ENCODE results near the gene WDR81.
A peak's percentile ranks its signal among the peaks of the same experiment; 100 is the strongest.
"Not testable (repeated sequence)": the region's sequence is repeated elsewhere in the genome, so short reads cannot be mapped to it uniquely, and the experiment has no call there.

The WDR81 gene

GRCh38 chr17:1713878-1714426 lies 10.6 kb upstream of the WDR81 start:
- peak; percentile 21 to 38 for DNase-seq

GRCh38 chr17:1714427-1714979 lies 10.0 kb upstream of the WDR81 start:
- no peak for DNase-seq

- DNase-seq = no peak
These were observed 9.3 kb upstream of the WDR81 start for GRCh38 chr17:1714980-1715802.

- no peak for DNase-seq
These were observed 8.8 kb upstream of the WDR81 start for GRCh38 chr17:1715803-1716075.

DNA sequence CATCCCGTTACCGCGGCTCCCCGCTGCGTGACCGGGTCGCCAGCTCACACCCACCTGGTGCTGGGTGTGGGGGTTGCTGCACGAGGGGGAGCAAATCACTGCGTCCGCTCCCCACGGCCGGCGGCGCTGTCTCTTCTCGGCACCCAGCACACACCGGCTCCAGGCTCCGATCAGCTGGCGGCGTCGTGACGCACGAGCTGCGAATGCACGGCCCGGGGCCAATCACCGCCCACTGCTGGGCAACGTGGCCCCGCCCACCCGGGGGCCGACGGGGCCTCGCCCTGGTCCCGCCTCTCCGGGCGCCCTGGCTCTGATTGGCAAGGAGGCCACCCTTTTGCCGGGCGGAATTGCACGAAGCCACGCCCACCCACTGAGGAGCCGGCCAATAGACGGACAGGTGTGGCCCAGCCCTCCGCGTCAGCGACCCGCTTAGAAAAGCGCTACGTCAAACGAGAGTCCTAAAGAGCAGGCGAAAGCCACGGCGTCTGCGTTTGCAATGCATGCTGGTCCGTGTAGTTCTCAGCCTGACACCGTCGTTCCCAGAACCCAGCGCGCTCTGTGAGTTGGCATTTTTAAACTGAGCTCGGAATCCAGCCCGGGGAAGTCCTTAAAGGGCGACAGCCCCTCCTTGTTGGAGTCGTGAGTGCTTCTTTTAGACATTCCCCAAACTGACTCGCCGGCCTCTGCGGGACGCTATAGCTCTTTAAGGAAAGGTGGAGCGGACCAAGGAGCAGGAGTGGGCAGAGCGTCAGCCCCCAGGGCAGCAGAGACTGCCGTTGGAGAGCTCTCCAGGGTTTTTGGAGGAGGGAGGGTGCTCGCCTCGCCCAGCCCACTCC lies 8.2 kb upstream of the WDR81 start:
- peak; percentile 99 for DNase-seq

GRCh38 chr17:1716912-1717695 lies 7.4 kb upstream of the WDR81 start:
- peak; percentile 92 to 95 for DNase-seq

GRCh38 chr17:1718362-1719165 lies 5.9 kb upstream of the WDR81 start:
- no peak for DNase-seq

GRCh38 chr17:1720856-1721386 lies 3.6 kb upstream of the WDR81 start:
- peak in 1 of 2 experiments; percentile 49 for DNase-seq

- DNase-seq = not testable (repeated sequence)
These were observed 2.5 kb upstream of the WDR81 start for GRCh38 chr17:1722022-1722421.

- DNase-seq = no peak
These were observed 551 bp downstream of the WDR81 start for GRCh38 chr17:1724869-1725641.

GRCh38 chr17:1725642-1726511 lies 1.4 kb downstream of the WDR81 start:
- no peak for DNase-seq

GRCh38 chr17:1726626-1727257 lies 2.2 kb downstream of the WDR81 start:
- DNase-seq = no peak

GRCh38 chr17:1727258-1727789 lies 2.8 kb downstream of the WDR81 start:
- no peak for DNase-seq

GRCh38 chr17:1727876-1728630 lies 3.5 kb downstream of the WDR81 start:
- DNase-seq = no peak

GRCh38 chr17:1729966-1730325 lies 5.4 kb downstream of the WDR81 start:
- no peak for DNase-seq

- no peak for DNase-seq
These were observed 6.1 kb downstream of the WDR81 start for GRCh38 chr17:1730326-1731193.

DNA sequence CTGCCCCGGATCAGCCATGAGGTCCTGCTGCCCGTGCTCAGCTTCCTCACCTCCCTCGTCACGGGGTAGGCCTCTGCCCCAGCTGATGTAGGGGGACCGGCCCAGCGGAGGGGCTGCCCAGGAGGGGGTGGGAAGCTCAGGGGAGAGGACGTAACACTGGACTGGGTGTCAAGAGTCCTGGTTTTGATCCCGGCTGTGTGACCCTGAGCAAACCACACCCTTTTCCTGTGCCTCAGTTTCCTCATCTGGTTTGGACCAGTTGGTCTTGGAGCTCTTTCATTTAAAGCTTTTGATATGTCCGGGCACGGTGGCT lies 6.6 kb downstream of the WDR81 start:
- DNase-seq = no peak
